ENCODE measurements around the gene HBG2.
A peak's percentile ranks its signal among the peaks of the same experiment; 100 is the strongest.
"Not testable (repeated sequence)": the region's sequence is repeated elsewhere in the genome, so short reads cannot be mapped to it uniquely, and the experiment has no call there.

HBG2 gene

DNA sequence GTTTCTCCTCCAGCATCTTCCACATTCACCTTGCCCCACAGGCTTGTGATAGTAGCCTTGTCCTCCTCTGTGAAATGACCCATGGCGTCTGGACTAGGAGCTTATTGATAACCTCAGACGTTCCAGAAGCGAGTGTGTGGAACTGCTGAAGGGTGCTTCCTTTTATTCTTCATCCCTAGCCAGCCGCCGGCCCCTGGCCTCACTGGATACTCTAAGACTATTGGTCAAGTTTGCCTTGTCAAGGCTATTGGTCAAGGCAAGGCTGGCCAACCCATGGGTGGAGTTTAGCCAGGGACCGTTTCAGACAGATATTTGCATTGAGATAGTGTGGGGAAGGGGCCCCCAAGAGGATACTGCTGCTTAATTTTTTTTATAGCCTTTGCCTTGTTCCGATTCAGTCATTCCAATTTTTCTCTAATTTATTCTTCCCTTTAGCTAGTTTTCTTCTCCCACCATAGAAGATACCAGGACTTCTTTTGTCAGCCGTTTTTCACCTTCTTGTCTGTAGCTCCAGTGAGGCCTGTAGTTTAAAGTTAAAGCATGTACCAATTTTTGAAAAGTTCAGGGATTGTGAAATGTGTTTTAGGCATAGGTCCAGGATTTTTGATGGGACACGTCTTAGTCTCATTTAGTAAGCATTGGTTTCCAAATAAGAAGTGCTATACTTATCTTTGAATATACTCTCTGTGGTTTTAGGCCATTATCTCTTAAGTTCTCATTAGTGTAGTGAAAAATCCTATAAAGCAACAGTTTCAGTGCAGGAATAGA, at the start of gene HBG2:
TSS of gene HBG2 (minus strand) at position 136 of the 768 bp plus-strand sequence. CDS start at position 83, 53 bp downstream.
- DNase-seq; in situ Hi-C loops (cut with HindIII; ENCODE audit: low pct_ligation_motif_present, low pct_unique_long_range_greater_than_20kb, low sequenced_read_pairs): not testable (repeated sequence)

DNA sequence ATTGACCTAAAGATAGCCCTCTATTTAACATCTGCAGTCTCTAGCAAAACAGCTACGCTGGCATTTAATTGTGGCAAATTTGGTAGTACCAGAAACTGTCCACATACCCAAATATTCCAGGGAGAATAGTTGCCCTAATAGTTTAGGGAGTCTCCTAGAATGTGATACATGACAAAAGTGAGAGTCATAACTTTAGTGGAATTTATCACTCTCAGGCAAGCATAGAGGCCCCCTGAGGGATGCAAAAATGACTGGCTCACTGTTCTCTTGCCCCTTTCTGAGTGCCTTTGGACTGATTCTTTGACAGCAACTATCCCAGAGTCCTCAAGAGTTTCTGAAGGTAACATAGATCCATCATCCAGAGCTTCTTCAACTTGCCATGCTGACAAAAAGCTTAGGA, 49.5 kb upstream of the HBG2 start:
- in situ Hi-C loops (cut with HindIII; ENCODE audit: low pct_ligation_motif_present, low pct_unique_long_range_greater_than_20kb, low sequenced_read_pairs) = no loop called here
- DNase-seq = no peak

- DNase-seq = no peak
- in situ Hi-C loops (cut with HindIII; ENCODE audit: low pct_ligation_motif_present, low pct_unique_long_range_greater_than_20kb, low sequenced_read_pairs) = no loop called here
Observed at GRCh38 chr11:5303626-5304025, 49.0 kb upstream of the HBG2 start.

GRCh38 chr11:5301846-5302245, 47.3 kb upstream of the HBG2 start, which contains the start of gene OR51B4:
Gene OR51B4, minus strand, starts transcription at chr11:5301946. Its CDS starts 0 bp downstream, at chr11:5301946.
- no peak for DNase-seq
- in situ Hi-C loops (cut with HindIII; ENCODE audit: low pct_ligation_motif_present, low pct_unique_long_range_greater_than_20kb, low sequenced_read_pairs) = no loop called here

DNA sequence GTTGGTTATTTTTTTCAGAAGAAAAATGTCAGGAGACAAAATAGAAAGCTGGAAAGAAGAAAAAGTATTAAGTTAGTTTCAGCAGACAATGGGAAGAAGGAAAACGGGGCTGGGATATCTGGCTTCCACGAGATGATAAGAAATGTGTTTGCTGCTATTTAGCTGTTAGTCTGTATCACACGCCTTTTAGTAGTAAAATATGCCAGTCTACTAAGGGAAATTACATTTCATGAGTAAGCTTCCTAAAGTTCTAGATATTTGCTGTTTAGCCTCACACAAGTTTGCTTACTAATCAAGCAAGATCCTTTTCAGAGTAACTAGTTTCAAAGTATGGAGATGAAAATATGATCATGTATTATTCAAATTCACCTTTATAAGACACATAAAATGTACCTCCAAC, 45.7 kb upstream of the HBG2 start:
- DNase-seq = no peak
- in situ Hi-C loops (cut with HindIII; ENCODE audit: low pct_ligation_motif_present, low pct_unique_long_range_greater_than_20kb, low sequenced_read_pairs) = no loop called here

GRCh38 chr11:5298451-5298850, 43.9 kb upstream of the HBG2 start:
- in situ Hi-C loops (cut with HindIII; ENCODE audit: low pct_ligation_motif_present, low pct_unique_long_range_greater_than_20kb, low sequenced_read_pairs) = no loop called here
- DNase-seq = no peak

- DNase-seq = no peak
- in situ Hi-C loops (cut with HindIII; ENCODE audit: low pct_ligation_motif_present, low pct_unique_long_range_greater_than_20kb, low sequenced_read_pairs) = no loop called here
Observed at GRCh38 chr11:5297721-5298323, 43.2 kb upstream of the HBG2 start.

DNA sequence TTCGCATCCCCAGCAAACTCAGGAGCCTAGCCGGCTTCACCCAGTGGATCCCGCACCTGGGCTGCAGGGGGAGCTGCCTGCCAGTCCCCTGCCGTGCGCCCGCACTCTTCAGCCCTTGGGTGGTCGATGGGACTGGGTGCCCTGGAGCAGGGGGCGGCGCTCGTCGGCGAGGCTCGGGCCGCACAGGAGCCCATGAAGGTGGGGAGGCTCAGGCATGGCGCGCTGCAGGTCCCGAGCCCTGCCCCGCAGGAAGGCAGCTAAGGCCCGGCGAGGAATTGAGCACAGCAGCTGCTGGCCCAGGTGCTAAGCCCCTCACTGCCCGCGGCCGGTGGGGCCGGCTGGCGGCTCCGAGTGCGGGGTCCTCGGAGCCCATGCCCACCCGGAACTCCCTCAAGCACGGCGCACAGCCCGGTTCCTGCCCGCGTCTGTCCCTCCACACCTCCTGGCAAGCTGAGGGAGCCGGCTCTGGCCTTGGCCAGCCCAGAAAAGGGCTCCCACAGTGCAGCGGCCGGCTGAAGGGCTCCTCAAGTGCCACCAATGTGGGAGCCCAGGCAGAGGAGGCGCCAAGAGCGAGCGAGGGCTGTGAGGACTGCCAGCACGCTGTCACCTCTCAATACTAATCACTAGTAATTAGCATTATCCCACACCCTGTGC, 39.9 kb upstream of the HBG2 start:
- in situ Hi-C loops (cut with HindIII; ENCODE audit: low pct_ligation_motif_present, low pct_unique_long_range_greater_than_20kb, low sequenced_read_pairs); DNase-seq: not testable (repeated sequence)

GRCh38 chr11:5293028-5293427, 38.4 kb upstream of the HBG2 start:
- DNase-seq = no peak

DNA sequence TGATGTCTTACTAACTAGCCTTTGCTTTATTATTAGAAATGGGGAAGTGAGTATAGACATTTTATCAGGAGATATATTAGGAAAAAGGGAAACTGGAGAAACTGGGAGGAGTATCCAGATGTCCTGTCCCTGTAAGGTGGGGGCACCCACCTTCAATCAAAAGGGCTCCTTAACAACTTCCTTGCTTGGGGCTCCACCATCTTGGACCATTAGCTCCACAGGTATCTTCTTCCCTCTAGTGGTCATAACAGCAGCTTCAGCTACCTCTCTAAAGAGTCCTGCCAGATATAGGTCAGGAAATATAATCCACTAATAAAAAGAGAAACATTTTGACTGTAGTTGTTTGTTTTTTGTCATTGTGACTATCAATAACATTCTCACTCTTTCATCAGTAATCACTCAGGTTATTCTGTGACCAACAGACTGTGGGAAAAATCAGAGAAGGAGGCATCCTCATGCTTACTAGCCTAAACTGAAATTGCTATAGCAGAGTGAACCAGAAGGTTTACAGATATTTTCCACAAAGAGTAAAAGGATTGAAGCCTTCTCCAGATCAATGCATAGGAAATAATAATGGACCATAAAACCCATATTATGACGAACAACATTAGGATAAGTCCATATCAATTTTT, 36.7 kb upstream of the HBG2 start:
- in situ Hi-C loops (cut with HindIII; ENCODE audit: low pct_ligation_motif_present, low pct_unique_long_range_greater_than_20kb, low sequenced_read_pairs) = no loop called here
- DNase-seq = peak; percentile 59

More at GRCh38 chr11:5293028-5293427, 38.4 kb upstream of the HBG2 start:
- in situ Hi-C loops (cut with HindIII; ENCODE audit: low pct_ligation_motif_present, low pct_unique_long_range_greater_than_20kb, low sequenced_read_pairs) = no loop called here

GRCh38 chr11:5290106-5290505, 35.5 kb upstream of the HBG2 start:
- DNase-seq = no peak
- in situ Hi-C loops (cut with HindIII; ENCODE audit: low pct_ligation_motif_present, low pct_unique_long_range_greater_than_20kb, low sequenced_read_pairs) = no loop called here

- in situ Hi-C loops (cut with HindIII; ENCODE audit: low pct_ligation_motif_present, low pct_unique_long_range_greater_than_20kb, low sequenced_read_pairs) = no loop called here
- DNase-seq = no peak
Observed at GRCh38 chr11:5289696-5290095, 35.1 kb upstream of the HBG2 start.

DNA sequence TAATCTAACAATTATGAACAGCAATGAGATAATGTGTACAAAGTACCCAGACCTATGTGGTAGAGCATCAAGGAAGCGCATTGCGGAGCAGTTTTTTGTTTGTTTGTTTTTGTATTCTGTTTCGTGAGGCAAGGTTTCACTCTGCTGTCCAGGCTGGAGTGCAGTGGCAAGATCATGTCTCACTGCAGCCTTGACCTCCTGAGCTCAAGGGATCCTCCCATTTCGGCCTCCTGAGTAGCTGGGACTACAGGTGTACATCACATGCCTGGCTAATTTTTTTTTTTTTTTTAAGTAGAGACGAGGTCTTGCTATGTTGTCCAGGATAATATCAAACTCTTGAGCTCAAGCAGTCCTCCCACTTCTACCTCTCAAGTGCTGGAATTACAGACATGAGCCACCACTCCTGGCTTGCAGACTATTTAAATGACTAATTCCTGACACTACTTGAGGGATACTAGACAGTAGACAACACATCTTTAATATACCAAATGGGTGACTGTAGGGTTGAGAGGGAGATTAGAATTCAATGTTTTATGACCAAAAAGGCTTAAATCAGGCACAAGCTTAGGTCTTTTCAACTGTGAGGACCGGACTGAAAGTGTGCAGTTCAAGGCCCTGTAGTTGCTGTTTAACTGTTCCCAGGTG, 34.4 kb upstream of the HBG2 start:
- in situ Hi-C loops (cut with HindIII; ENCODE audit: low pct_ligation_motif_present, low pct_unique_long_range_greater_than_20kb, low sequenced_read_pairs) = no loop called here
- DNase-seq = no peak

DNA sequence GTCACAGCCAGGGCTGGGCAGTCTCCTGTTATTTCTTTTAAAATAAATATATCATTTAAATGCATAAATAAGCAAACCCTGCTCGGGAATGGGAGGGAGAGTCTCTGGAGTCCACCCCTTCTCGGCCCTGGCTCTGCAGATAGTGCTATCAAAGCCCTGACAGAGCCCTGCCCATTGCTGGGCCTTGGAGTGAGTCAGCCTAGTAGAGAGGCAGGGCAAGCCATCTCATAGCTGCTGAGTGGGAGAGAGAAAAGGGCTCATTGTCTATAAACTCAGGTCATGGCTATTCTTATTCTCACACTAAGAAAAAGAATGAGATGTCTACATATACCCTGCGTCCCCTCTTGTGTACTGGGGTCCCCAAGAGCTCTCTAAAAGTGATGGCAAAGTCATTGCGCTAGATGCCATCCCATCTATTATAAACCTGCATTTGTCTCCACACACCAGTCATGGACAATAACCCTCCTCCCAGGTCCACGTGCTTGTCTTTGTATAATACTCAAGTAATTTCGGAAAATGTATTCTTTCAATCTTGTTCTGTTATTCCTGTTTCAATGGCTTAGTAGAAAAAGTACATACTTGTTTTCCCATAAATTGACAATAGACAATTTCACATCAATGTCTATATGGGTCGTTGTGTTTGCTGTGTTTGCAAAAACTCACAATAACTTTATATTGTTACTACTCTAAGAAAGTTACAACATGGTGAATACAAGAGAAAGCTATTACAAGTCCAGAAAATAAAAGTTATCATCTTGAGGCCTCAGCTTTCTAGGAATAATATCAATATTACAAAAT, 33.7 kb upstream of the HBG2 start:
- in situ Hi-C loops (cut with HindIII; ENCODE audit: low pct_ligation_motif_present, low pct_unique_long_range_greater_than_20kb, low sequenced_read_pairs) = no loop called here

DNA sequence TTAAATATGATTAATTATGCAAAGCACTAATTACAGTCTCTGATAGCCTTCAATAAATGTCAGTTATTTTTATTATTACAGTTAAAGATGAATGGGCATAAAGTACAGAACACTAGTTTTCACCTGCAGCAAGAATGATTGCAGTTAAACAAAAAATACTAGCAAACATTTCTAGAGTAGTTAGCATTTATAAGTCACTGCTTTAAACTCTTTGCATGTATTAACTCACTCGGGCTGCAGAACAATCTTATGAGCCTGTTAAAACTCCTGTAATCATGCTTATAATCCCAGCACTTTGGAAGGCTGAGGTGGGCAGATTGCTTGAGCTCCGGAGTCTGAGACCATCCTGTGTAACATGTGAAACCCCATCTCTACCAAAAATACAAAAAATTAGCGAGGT, 32.3 kb upstream of the HBG2 start:
- in situ Hi-C loops (cut with HindIII; ENCODE audit: low pct_ligation_motif_present, low pct_unique_long_range_greater_than_20kb, low sequenced_read_pairs) = no loop called here
- DNase-seq = no peak

More for the DNA sequence above, 33.7 kb upstream of the HBG2 start:
- DNase-seq = no peak

DNA sequence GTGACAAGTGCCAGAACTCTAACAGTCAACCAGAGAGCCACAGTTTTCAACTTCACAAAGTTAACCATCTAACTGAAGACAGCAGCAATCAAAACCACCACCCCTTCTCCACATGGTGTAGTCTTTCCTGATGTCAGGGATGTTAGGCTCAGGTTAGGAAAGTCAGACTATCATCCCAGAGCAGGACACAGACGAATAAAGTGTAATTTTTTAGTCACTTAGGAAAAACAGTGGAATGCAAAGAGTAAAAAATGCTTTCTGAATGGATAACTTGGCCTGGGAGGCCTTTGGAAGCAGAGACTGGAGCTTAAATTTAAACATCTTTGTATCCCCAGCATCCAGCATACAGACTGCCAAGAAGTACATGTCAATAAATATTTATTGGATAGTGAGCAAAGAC, 31.8 kb upstream of the HBG2 start:
- in situ Hi-C loops (cut with HindIII; ENCODE audit: low pct_ligation_motif_present, low pct_unique_long_range_greater_than_20kb, low sequenced_read_pairs) = no loop called here
- no peak for DNase-seq

DNA sequence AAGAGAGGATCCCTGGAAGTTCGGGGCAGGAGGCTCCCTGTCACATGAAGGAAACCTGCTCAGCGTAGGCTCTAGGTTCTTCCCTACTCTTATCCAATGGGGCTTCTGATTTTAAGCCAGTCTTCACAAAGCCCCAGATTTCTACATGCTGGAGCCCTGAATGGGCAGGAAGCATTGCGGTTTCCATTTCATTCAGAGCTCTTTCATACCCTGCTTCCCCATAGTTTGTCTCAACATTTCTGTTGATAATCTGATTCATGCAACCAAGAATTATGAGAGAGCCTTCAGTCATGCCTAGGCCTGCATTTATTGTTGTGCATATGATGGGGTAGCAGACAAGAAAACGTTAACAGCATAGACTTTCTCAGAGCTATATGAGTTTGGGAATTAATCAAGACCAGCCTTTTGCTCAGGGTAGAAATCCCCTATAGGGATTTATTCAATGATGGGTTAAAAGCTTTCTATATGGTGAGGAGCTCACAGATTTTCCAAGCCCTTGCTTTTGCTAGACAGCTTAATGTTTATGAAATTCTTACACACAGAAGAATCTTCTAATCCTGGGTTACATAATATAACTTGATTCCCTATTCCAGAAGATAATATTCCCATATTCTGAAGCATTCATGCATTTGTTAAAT, 31.2 kb upstream of the HBG2 start:
- no peak for DNase-seq
- in situ Hi-C loops (cut with HindIII; ENCODE audit: low pct_ligation_motif_present, low pct_unique_long_range_greater_than_20kb, low sequenced_read_pairs) = no loop called here

DNA sequence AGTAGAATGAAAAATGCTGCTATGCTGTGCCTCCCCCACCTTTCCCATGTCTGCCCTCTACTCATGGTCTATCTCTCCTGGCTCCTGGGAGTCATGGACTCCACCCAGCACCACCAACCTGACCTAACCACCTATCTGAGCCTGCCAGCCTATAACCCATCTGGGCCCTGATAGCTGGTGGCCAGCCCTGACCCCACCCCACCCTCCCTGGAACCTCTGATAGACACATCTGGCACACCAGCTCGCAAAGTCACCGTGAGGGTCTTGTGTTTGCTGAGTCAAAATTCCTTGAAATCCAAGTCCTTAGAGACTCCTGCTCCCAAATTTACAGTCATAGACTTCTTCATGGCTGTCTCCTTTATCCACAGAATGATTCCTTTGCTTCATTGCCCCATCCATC, 30.1 kb upstream of the HBG2 start:
- DNase-seq = no peak
- in situ Hi-C loops (cut with HindIII; ENCODE audit: low pct_ligation_motif_present, low pct_unique_long_range_greater_than_20kb, low sequenced_read_pairs) = no loop called here
